Activated CD4-positive, alpha-beta memory T cell treated with anti-CD3 and anti-CD28 coated beads for 36 hours (primary cell): ENCODE measurements around the gene SYT1. TPM values are rescaled to one million over a fixed set of nuclear protein-coding genes. Genes with fewer than 3 reads are reported as not detected.
"Not testable (repeated sequence)": the region's sequence is repeated elsewhere in the genome, so short reads cannot be mapped to it uniquely, and the experiment has no call there.

Source experiments
- CTCF ChIA-PET: fragments of 350-600 bp; sonication (Branson Sonifier 250); formaldehyde crosslinking; loops from one replicate; lab custom pipeline; 2021; ENCODE audit warnings: antibody characterized with exemption, inconsistent platforms; lab: Charles Lee
- POLR2A ChIA-PET: fragments of 350-600 bp; sonication (Branson Sonifier 250); formaldehyde crosslinking; loops from one replicate; lab custom pipeline; 2021; ENCODE audit warnings: antibody characterized with exemption; lab: Charles Lee
- DNase-seq: peaks from one replicate; pipeline ENCODE4 v3.0.0-alpha.2; 2020
- H3K27ac Mint-ChIP-seq: one replicate; pipeline ENCODE4 v1.8.0; 2021; ENCODE audit warnings: mixed read lengths
- H3K27me3 Mint-ChIP-seq: one replicate; pipeline ENCODE4 v1.8.0; 2021; ENCODE audit warnings: mixed read lengths
- H3K36me3 Mint-ChIP-seq: one replicate; pipeline ENCODE4 v1.8.0; 2021; ENCODE audit warnings: mixed read lengths
- H3K4me1 Mint-ChIP-seq: one replicate; pipeline ENCODE4 v1.8.0; 2021; ENCODE audit warnings: low read depth, mixed read lengths
- H3K4me3 Mint-ChIP-seq: one replicate; pipeline ENCODE4 v1.8.0; 2021; ENCODE audit warnings: mild to moderate bottlenecking, mixed read lengths
- H3K9me3 Mint-ChIP-seq: one replicate; pipeline ENCODE4 v1.8.0; 2021; ENCODE audit warnings: mixed read lengths
- intact Hi-C: fragments of 100-400 bp; cut with micrococcal nuclease; formaldehyde crosslinking; loops from one replicate; pipeline ENCODE4 v1.15.1; 2023
- total RNA-seq, 2 experiments: library from RNA; stranded (reverse); gene quantifications; one replicate each; pipeline ENCODE4 v1.2.3, GENCODE V29; 2021

SYT1 gene
- not detected for total RNA-seq

DNA sequence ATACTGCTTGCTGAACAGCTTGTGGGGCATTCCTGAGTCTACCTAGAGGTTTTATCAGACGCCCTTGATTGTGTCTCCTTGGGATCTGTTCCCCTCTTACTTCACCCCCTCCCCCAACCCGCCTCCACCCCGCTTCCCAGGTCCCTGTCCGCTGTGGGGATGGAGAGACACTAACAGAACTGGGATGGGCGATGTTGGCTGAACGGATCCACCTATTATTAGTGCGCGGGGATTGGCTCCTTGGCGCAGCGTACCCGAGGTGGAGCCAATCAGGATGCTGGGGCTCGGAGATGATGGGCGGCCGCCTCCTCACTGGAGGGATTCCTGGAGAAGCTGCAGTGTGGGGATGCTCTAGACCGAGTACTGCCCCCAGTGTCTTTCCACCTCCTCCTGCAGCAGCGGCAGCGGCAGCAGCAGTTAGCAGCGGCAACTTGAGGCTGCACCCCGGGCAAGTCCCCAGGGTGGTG lies at the start of gene SYT1:
Gene SYT1, plus strand, starts transcription at position 372 of the 467 bp plus-strand sequence.
- H3K27ac Mint-ChIP-seq = no peak within 1 kb of the TSS
- intact Hi-C loops = no loop called here
- H3K36me3 Mint-ChIP-seq = no peaks in the 10 kb centered on the region
- no peak for DNase-seq
- H3K27me3 Mint-ChIP-seq = peaks cover 13% of the 10 kb centered on the region
- POLR2A ChIA-PET = no interaction called here
- CTCF ChIA-PET = no interaction called here
- no peak within 1 kb of the TSS for H3K4me3 Mint-ChIP-seq
- H3K4me1 Mint-ChIP-seq = no peaks in the 10 kb centered on the region
- peaks cover 2% of the 10 kb centered on the region for H3K9me3 Mint-ChIP-seq

DNA sequence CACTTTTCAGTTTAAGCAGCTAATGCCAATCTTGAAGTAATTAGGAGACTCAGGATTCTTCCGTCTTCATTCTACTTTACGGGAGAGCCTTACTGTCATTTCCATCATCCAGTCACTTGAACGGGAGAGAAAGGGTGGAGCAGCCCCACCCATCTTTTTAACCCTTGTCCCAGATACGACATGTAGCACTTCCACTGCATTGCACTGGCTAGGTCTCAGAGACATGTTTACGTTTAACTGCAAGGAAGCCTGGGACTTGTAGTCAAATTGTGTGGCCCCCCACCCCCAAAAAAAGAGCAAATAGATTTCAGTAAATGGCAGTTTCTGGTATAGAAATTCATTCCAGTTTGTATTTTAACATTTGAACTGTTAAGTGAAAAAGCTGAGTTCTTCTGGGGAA lies 46.1 kb upstream of the SYT1 start:
- intact Hi-C loops = no loop called here
- DNase-seq = no peak
- H3K4me1 Mint-ChIP-seq = no peaks in the 10 kb centered on the region
- ChIA-PET CTCF (no interaction called here), POLR2A (no interaction called here)
- no peaks in the 10 kb centered on the region for H3K27me3 Mint-ChIP-seq
- H3K36me3 Mint-ChIP-seq = no peaks in the 10 kb centered on the region
- no peak overlapping the region for H3K27ac Mint-ChIP-seq
- H3K9me3 Mint-ChIP-seq = peaks cover 18% of the 10 kb centered on the region
- H3K4me3 Mint-ChIP-seq = no peak overlapping the region

DNA sequence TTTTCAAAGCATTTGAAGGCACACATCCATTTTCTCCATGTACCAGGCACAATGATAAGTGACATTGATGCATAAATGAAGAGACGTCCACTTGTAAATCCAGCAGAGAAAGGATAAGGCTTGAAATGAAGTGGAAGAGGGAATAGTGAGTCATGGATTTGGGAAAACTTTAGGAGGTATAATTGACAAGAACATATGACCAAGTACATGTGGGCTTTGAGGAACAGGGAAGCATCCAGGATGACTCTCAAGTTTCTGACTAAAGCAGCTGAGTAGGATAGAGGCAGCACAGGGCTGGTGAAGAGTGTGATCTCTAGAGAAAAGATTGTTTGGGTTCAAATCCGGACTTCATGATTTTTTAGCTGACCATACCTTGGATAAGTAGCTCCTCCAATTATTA lies 43.6 kb upstream of the SYT1 start:
- Mint-ChIP-seq H3K27ac (no peak overlapping the region), H3K36me3 (no peaks in the 10 kb centered on the region), H3K4me1 (no peaks in the 10 kb centered on the region), H3K9me3 (peaks cover 9% of the 10 kb centered on the region), H3K4me3 (no peak overlapping the region), H3K27me3 (no peaks in the 10 kb centered on the region)
- ChIA-PET CTCF (no interaction called here), POLR2A (no interaction called here)
- intact Hi-C loops = no loop called here
- DNase-seq = no peak

DNA sequence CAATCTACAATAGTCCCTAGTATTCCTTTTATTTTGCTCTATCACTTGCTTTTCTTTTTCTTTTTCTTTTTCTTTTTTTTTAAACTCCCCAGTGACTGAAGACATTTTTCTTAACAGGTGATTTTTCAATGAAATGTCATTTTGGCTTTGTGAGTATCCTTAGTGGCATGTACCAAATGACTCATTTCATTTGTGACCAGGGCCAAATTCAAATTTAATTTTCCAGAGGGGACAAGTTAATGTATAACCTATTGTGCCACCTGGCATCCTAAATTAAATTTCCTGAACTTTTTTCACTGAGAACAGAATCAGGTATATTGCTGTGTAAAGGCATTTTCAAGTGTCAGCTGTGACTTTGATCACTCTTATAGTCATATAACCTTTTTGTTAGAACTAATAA lies 39.7 kb upstream of the SYT1 start:
- CTCF ChIA-PET = no interaction called here
- Mint-ChIP-seq H3K9me3 (peaks cover 12% of the 10 kb centered on the region), H3K4me3 (no peak overlapping the region), H3K4me1 (no peaks in the 10 kb centered on the region), H3K36me3 (no peaks in the 10 kb centered on the region), H3K27ac (no peak overlapping the region), H3K27me3 (no peaks in the 10 kb centered on the region)
- intact Hi-C loops = no loop called here
- DNase-seq = no peak
- POLR2A ChIA-PET = no interaction called here

DNA sequence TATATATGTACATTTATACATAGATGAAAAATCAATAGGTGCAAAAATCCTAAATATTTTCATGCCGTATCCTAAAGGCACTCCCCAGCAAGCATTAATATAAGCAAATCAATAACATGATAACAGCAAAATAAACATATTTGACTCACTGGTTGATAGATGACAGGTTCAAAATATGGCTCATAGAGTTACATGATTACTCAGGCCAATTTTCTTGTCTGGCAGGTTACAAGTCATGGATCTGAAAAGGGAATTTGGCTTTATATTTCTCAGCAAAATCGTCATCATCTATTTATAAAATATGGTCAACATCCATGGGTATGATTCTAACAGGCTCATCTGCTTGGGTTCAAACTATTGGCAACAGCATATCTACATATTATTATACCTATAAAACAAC lies 34.9 kb upstream of the SYT1 start:
- Mint-ChIP-seq H3K36me3 (no peaks in the 10 kb centered on the region), H3K27ac (no peak overlapping the region), H3K4me1 (no peaks in the 10 kb centered on the region), H3K27me3 (no peaks in the 10 kb centered on the region), H3K4me3 (no peak overlapping the region), H3K9me3 (peaks cover 11% of the 10 kb centered on the region)
- intact Hi-C loops = no loop called here
- POLR2A ChIA-PET = no interaction called here
- CTCF ChIA-PET = no interaction called here
- no peak for DNase-seq

DNA sequence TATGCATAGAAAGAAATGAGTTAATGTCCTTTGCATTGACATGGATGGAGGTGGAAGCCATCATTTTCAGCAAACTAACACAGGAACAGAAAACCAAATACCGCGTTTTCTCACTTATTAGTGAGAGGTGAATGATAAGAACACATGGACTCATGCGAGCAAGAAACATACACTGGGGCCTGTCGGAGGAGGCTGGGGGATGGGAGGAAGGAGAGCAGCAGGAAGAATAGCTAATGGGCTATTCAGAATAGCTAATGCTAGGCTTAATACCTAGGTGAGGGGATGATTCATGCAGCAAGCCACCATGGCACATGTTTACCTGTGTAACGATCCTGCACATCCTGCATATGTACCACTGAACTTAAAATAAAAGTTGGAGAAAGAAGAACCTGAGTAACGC lies 29.1 kb upstream of the SYT1 start:
- POLR2A ChIA-PET = no interaction called here
- CTCF ChIA-PET = no interaction called here
- intact Hi-C loops = no loop called here
- Mint-ChIP-seq H3K9me3 (peaks cover 14% of the 10 kb centered on the region), H3K4me1 (no peaks in the 10 kb centered on the region), H3K4me3 (no peak overlapping the region), H3K36me3 (no peaks in the 10 kb centered on the region), H3K27me3 (no peaks in the 10 kb centered on the region), H3K27ac (no peak overlapping the region)
- no peak for DNase-seq

DNA sequence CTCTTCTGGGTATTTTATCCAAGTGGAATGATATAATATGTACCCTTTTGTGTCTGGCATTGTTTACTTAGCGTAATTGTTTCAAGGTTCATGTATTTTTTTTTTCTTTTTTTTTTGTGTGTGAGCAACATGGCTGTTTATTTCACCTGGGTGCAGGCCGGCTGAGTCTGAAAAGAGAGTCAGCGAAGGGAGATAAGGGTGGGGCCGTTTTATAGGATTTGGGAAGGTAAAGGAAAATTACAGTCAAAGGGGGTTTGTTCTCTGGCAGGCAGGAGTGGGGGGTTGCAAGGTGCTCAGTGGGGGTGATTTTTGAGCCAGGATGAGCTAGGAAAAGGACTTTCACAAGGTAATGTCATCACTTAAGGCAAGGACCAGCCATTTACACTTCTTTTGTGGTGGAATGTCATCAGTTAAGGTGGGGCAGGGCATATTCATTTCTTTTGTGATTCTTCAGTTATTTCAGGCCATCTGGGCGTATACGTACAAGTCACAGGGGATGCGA lies 24.0 kb upstream of the SYT1 start:
- H3K27me3 Mint-ChIP-seq, H3K27ac Mint-ChIP-seq, CTCF ChIA-PET, DNase-seq, H3K4me1 Mint-ChIP-seq, intact Hi-C loops, POLR2A ChIA-PET, H3K4me3 Mint-ChIP-seq, H3K36me3 Mint-ChIP-seq: not testable (repeated sequence)
- peaks cover 30% of the 10 kb centered on the region for H3K9me3 Mint-ChIP-seq

DNA sequence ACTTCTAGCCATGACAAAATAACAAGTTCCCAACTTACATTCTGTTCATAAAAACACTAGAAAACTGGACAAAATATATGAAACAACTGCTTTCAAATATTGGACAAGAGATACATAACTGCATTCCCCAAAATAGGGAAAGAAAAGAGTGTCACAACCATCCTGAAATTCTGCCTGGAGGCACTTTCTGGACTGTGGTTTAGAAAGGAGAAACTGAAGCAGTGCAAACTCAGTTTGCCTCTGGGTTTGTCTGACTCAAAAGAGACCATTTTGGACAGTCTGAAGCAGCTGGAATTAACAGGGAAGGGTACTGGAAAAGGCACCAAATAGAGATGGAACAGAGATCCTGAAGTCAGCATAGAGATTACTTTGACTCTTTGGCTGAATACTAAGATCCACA lies 11.3 kb upstream of the SYT1 start:
- H3K9me3 Mint-ChIP-seq = peaks cover 9% of the 10 kb centered on the region
- no peak overlapping the region for H3K4me3 Mint-ChIP-seq
- H3K36me3 Mint-ChIP-seq = no peaks in the 10 kb centered on the region
- no peaks in the 10 kb centered on the region for H3K27me3 Mint-ChIP-seq
- no peaks in the 10 kb centered on the region for H3K4me1 Mint-ChIP-seq
- no peak for DNase-seq
- CTCF ChIA-PET = no interaction called here
- intact Hi-C loops = no loop called here
- H3K27ac Mint-ChIP-seq = no peak overlapping the region
- POLR2A ChIA-PET = no interaction called here

DNA sequence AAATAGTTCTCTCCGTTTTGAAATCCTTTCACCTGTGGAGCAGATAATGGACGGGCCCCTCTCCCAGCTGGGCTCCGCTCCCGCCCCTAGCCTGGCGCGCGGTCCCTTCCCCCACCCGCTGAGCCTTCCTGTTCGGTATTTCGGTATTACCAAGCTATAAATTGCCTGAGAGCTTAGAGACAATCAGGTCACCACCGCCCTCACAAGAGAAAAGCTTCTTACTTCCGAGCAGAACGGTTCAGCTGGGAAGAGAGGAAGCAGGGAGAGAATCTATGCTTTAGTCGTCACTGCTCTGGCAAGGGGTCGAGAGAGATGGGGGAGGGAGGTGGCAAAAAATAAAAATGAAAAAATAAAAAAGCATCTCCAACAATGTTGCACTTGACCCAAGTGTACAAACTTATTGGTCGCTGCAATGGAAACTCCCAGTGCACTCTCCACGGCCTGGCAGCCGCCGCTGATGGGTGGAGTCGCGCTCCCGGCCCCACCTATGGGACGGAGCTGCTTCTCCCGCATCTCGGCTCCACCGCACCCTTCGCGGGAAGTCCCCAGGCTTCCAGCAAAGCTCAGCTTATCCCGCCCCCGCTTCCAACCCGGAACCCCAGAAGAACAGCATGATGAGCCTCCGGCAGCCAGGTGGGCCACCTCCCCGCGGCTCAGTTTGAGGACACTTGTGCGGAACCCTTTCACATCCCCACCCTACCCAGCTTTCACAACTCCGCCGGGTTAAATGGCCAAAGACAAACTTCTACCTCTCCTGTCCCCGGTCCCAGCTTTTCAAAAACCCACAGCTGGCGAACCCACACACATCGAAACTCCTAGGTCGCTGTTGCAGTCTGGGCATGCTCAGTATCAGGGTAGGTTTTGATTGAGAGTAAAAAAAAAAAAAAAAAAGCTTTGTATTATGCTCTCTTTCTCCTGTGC lies 832 bp upstream of the SYT1 start:
- DNase-seq = no peak
- ChIA-PET POLR2A (no interaction called here), CTCF (no interaction called here)
- no peak overlapping the region for H3K4me3 Mint-ChIP-seq
- no peaks in the 10 kb centered on the region for H3K36me3 Mint-ChIP-seq
- intact Hi-C loops = no loop called here
- no peaks in the 10 kb centered on the region for H3K4me1 Mint-ChIP-seq
- peaks cover 13% of the 10 kb centered on the region for H3K27me3 Mint-ChIP-seq
- H3K27ac Mint-ChIP-seq = no peak overlapping the region
- peaks cover 2% of the 10 kb centered on the region for H3K9me3 Mint-ChIP-seq

DNA sequence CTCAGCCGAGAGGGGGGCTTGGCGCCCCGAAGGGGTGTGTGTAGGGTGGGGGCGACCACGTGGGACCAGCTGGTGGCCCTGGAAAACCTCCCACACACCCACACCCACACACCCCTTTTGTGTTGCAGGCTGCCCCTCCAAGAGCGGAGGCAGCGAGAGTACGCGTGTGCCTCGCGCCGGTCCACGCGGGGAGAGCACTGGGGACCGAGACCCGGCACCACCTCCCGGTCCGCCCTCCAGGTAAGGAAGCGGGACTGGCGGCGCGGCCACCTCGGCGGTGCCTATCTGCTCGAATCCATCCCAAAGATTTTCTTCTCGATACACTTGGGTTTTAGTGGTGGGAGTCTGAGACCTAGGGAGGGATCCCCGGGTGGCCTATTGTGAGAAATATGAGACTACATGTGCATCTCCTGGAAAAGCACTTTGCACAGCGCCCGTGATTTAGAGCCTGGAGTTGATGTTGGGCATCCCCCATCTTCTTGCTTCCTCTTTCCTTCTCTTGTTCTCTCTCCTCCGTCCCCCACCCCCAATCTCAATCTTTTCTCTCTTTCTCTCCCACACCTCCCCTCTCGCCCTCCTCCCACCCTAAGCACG lies 393 bp downstream of the SYT1 start:
- peaks cover 13% of the 10 kb centered on the region for H3K27me3 Mint-ChIP-seq
- no peak for DNase-seq
- H3K27ac Mint-ChIP-seq = no peak overlapping the region
- ChIA-PET POLR2A (no interaction called here), CTCF (no interaction called here)
- intact Hi-C loops = no loop called here
- H3K36me3 Mint-ChIP-seq = no peaks in the 10 kb centered on the region
- H3K4me3 Mint-ChIP-seq = no peak overlapping the region
- H3K9me3 Mint-ChIP-seq = peaks cover 2% of the 10 kb centered on the region
- no peaks in the 10 kb centered on the region for H3K4me1 Mint-ChIP-seq

DNA sequence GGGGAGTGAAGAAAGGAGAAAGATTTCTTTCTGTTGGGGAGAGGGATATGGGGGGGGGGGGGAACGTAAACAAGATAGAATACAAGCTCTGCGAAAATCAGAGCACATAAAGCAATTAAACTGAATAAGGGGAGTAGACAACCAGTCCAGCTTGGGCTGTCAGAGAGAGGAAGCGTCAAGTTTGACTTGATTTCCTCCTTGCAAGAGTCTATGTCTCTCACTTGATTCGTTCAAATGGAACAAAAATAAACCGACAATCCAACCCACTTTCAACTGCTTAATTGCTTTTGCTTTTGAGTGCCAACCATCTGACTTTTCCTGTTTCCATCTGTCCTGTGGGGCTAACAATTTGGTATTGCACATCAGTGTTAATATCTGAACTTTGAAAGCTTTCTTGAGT lies 942 bp downstream of the SYT1 start:
- Mint-ChIP-seq H3K4me3 (no peak overlapping the region), H3K27me3 (peaks cover 13% of the 10 kb centered on the region), H3K36me3 (no peaks in the 10 kb centered on the region), H3K27ac (no peak overlapping the region), H3K9me3 (peaks cover 2% of the 10 kb centered on the region), H3K4me1 (no peaks in the 10 kb centered on the region)
- CTCF ChIA-PET = no interaction called here
- DNase-seq = no peak
- POLR2A ChIA-PET = no interaction called here
- intact Hi-C loops = no loop called here

DNA sequence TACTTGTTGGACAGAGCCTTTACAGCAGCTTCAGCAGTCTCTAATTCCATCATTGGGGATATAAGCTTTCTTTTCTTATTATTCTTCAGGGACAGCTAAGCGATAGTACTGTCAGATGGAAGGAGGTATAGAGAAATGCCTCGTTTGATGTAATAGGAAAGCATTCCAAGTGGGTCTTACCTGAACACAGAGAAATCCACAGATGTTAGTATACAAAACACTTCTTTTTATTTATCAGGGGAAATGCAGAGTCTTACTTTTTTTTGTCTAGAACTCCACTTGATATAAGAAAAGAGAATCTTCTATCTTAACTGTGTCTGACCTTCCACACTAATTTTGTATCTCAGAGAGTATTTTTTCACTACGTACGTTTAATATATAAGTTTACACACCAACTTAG lies 1.9 kb downstream of the SYT1 start:
- Mint-ChIP-seq H3K4me1 (no peaks in the 10 kb centered on the region), H3K4me3 (no peak overlapping the region), H3K9me3 (peaks cover 2% of the 10 kb centered on the region), H3K27me3 (peaks cover 13% of the 10 kb centered on the region), H3K27ac (no peak overlapping the region), H3K36me3 (no peaks in the 10 kb centered on the region)
- ChIA-PET CTCF (no interaction called here), POLR2A (no interaction called here)
- DNase-seq = no peak
- intact Hi-C loops = no loop called here
